Progenitor cell of endocrine pancreas (in vitro differentiated cells): ENCODE data around the gene ZNF189. TPM values are rescaled to one million over a fixed set of nuclear protein-coding genes. Genes with fewer than 3 reads are reported as not detected.

ENCODE experiments used
- DNase-seq: peaks from one replicate; pipeline ENCODE4 v3.0.0; 2021; ENCODE audit warnings: low spot score; ENCODE audit not compliant: unreplicated experiment
- H3K27ac Mint-ChIP-seq: 2 replicates; pipeline ENCODE4 v1.8.0; 2021; ENCODE audit warnings: mild to moderate bottlenecking, moderate library complexity, mixed read lengths
- H3K27me3 Mint-ChIP-seq: 2 replicates; pipeline ENCODE4 v1.8.0; 2021; ENCODE audit warnings: mixed read lengths
- H3K36me3 Mint-ChIP-seq: 2 replicates; pipeline ENCODE4 v1.8.0; 2022; ENCODE audit warnings: mixed read lengths; ENCODE audit not compliant: insufficient read depth
- H3K4me1 Mint-ChIP-seq: 2 replicates; pipeline ENCODE4 v1.8.0; 2021; ENCODE audit warnings: low read depth, mixed read lengths
- H3K4me3 Mint-ChIP-seq: 2 replicates; pipeline ENCODE4 v1.8.0; 2021; ENCODE audit warnings: low read depth, mild to moderate bottlenecking, moderate library complexity, mixed read lengths
- H3K9me3 Mint-ChIP-seq: 2 replicates; pipeline ENCODE4 v1.8.0; 2021; ENCODE audit warnings: low read depth, mixed read lengths
- total RNA-seq: library from RNA; stranded (reverse); gene quantifications from 2 replicates; pipeline ENCODE4 v1.2.1, GENCODE V29; 2021
- TF ChIP-seq, protein P1 (sequence below): fragments of 200-600 bp; sonication (generic); IDR thresholded peaks from one replicate; pipeline ENCODE4 v1.5.0; 2021; ENCODE audit warnings: antibody characterized with exemption, mild to moderate bottlenecking; ENCODE audit not compliant: unreplicated experiment

The ZNF189 gene
- total RNA-seq, 1 donor from 2014 or later = 31.4 TPM

DNA sequence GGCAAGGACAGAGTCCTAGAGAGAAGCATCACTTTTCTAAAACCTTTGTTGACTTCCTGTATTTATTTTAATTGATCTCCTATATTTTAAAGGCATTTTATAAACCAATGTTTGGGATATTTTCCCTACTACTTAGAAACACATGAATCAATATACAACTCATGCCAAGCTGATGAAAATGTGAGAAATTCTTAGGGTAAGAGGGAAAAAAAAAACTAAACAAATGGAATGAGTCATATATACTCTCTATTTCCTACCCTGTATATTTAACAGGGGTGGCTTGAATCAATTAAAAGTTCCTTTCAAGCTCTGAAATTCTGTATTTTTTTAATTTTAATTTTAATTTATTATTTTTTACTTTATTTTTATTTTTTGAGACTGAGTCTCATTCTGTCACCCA is 33.5 kb upstream of the ZNF189 start:
- DNase-seq = no peak
- H3K36me3 Mint-ChIP-seq = no peaks in the 10 kb centered on the region
- no peak overlapping the region for H3K4me3 Mint-ChIP-seq
- H3K4me1 Mint-ChIP-seq = peaks cover 17% of the 10 kb centered on the region
- no peak overlapping the region for H3K27ac Mint-ChIP-seq
- TF ChIP-seq, protein P1, sequence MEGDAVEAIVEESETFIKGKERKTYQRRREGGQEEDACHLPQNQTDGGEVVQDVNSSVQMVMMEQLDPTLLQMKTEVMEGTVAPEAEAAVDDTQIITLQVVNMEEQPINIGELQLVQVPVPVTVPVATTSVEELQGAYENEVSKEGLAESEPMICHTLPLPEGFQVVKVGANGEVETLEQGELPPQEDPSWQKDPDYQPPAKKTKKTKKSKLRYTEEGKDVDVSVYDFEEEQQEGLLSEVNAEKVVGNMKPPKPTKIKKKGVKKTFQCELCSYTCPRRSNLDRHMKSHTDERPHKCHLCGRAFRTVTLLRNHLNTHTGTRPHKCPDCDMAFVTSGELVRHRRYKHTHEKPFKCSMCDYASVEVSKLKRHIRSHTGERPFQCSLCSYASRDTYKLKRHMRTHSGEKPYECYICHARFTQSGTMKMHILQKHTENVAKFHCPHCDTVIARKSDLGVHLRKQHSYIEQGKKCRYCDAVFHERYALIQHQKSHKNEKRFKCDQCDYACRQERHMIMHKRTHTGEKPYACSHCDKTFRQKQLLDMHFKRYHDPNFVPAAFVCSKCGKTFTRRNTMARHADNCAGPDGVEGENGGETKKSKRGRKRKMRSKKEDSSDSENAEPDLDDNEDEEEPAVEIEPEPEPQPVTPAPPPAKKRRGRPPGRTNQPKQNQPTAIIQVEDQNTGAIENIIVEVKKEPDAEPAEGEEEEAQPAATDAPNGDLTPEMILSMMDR = no peak
- no peaks in the 10 kb centered on the region for H3K9me3 Mint-ChIP-seq
- H3K27me3 Mint-ChIP-seq = no peaks in the 10 kb centered on the region

DNA sequence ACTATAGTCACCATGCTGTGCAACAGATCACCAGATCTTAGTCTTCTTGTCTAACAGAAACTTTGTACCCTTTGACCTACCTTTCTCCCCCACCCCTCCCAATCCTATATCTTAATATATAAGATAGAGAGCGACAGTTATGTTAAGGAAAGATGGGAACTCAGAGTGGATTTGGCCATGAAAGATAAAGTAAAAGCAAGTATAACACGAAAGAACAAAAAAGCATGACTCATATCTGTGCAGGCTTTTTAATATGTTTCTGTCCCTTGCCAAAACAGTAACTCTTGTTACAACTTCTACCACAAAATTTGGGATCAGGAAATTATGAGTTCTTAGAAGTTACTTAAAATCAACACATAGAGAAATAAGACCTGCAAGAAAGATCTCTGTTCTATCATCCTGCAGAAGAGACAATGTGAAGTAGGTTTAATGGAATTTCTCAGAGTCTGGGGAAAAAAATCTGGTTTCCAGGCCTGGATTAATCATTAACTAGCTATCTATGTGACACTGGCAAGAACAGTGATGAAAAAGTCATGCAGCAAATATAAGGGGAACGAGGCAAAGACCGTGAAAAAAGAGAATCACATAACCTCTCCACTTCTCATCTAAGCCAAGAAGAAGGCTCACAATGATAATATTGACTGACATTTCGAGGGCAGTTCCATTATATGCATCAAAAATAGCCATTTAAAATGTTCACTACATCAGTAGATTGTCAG is 32.5 kb upstream of the ZNF189 start:
- Mint-ChIP-seq H3K36me3 (no peaks in the 10 kb centered on the region), H3K27me3 (no peaks in the 10 kb centered on the region), H3K9me3 (no peaks in the 10 kb centered on the region), H3K27ac (no peak overlapping the region), H3K4me3 (no peak overlapping the region), H3K4me1 (peaks cover 17% of the 10 kb centered on the region)
- TF ChIP-seq, protein P1 = no peak
- DNase-seq = no peak

DNA sequence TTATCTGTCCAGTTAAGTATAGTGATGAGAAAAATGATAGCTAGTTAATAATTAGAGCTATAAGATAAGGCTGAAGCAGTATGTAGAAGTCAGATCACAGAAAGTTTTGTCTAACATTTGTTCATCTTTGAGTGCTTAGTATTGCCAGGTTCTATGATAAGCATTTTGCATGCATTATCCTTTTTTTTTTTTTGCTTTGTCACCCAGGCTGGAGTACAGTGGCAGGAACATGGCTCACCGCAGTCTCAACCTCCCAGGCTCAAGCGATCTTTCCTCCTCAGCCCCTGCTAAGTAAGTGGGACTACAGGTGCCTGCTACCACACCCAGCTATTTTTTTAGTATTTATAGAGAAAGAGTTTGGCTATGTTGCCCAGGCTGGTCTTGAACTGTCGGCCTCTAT is 31.3 kb upstream of the ZNF189 start:
- TF ChIP-seq, protein P1 = no peak
- Mint-ChIP-seq H3K27me3 (no peaks in the 10 kb centered on the region), H3K4me1 (peaks cover 17% of the 10 kb centered on the region), H3K4me3 (no peak overlapping the region), H3K27ac (no peak overlapping the region), H3K9me3 (peaks cover 5% of the 10 kb centered on the region), H3K36me3 (no peaks in the 10 kb centered on the region)
- DNase-seq = no peak

DNA sequence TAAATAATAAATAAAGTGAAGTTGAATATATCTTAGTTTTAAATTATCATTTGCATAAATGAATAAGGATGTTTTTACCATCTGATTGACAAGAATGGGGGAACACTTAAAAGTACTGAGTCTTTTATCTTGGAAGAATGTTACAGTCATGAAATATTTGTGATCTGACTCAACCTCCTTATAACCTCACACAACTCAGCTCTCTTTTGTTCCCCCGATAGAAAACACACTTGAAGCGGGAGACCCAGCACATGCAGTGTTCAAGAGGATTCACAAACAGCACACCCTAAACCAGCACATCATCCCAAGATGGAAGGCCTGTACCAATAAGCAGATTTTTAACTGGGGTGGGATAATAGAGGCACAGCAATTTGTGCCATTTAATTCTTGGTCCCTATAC is 29.4 kb upstream of the ZNF189 start:
- TF ChIP-seq, protein P1 = no peak
- Mint-ChIP-seq H3K4me3 (no peak overlapping the region), H3K4me1 (peaks cover 17% of the 10 kb centered on the region), H3K9me3 (peaks cover 5% of the 10 kb centered on the region), H3K36me3 (no peaks in the 10 kb centered on the region), H3K27me3 (no peaks in the 10 kb centered on the region), H3K27ac (no peak overlapping the region)
- no peak for DNase-seq

DNA sequence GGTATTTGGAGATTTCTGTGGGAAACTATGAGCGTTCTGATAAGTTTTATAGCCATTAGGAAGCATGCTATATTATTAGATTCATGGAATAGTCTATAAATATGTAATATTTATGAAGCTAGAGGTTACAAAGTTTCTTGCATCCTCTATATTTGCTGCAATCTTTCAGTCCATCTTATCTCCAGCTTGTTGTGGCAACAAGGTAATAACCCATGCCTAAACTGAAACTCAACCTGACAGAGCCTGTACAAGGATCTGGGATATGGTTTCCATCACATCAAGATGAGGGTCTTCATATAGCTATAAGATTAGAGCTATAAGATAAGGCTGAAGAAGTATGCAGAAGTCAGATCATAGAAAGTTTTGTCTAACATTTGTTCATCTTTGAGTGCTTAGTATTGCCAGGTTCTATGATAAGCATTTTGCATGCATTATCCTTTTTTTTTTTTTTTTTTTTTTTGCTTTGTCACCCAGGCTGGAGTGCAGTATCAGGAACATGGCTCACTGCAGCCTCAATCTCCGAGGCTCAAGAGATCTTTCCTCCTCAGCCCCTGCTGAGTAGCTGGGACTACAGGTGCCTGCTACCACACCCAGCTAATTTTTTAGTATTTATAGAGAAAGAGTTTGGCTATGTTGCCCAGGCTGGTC is 28.6 kb upstream of the ZNF189 start:
- TF ChIP-seq, protein P1 = no peak
- no peak for DNase-seq
- H3K4me3 Mint-ChIP-seq = no peak overlapping the region
- H3K36me3 Mint-ChIP-seq = no peaks in the 10 kb centered on the region
- peaks cover 17% of the 10 kb centered on the region for H3K4me1 Mint-ChIP-seq
- no peaks in the 10 kb centered on the region for H3K27me3 Mint-ChIP-seq
- H3K27ac Mint-ChIP-seq = no peak overlapping the region
- H3K9me3 Mint-ChIP-seq = peaks cover 5% of the 10 kb centered on the region
